GM21529 (cell line): Measurements from ENCODE around the gene PAM16.

ENCODE experiments used
- ATAC-seq: cut with Tn5 transposase; IDR thresholded peaks from one replicate; pipeline ENCODE4 v1.9.1; 2021; ENCODE audit not compliant: unreplicated experiment

The PAM16 gene

GRCh38 chr16:4383591-4384444 is 32.7 kb upstream of the PAM16 start:
- no peak for ATAC-seq

- no peak for ATAC-seq
Observed at GRCh38 chr16:4382795-4383357, 31.8 kb upstream of the PAM16 start.

- ATAC-seq, result no peak
Observed at GRCh38 chr16:4381935-4382794, 31.0 kb upstream of the PAM16 start.

- no peak for ATAC-seq
Observed at GRCh38 chr16:4381072-4381934, 30.2 kb upstream of the PAM16 start.

- ATAC-seq, result no peak
Observed at GRCh38 chr16:4380119-4381063, 29.3 kb upstream of the PAM16 start.

- no peak for ATAC-seq
Observed at GRCh38 chr16:4378999-4379690, 28.0 kb upstream of the PAM16 start.

GRCh38 chr16:4378161-4378666 is 27.1 kb upstream of the PAM16 start:
- no peak for ATAC-seq

GRCh38 chr16:4377573-4378154 is 26.5 kb upstream of the PAM16 start:
- no peak for ATAC-seq

- no peak for ATAC-seq
Observed at GRCh38 chr16:4376893-4377572, 25.9 kb upstream of the PAM16 start.

- ATAC-seq, result no peak
Observed at GRCh38 chr16:4376126-4376892, 25.2 kb upstream of the PAM16 start.

- ATAC-seq, result no peak
Observed at GRCh38 chr16:4375717-4376116, 24.6 kb upstream of the PAM16 start.

- no peak for ATAC-seq
Observed at GRCh38 chr16:4373909-4374742, 23.0 kb upstream of the PAM16 start.

- ATAC-seq, result no peak
Observed at GRCh38 chr16:4373356-4373908, 22.3 kb upstream of the PAM16 start.

GRCh38 chr16:4372578-4373355 is 21.6 kb upstream of the PAM16 start:
- no peak for ATAC-seq

- ATAC-seq, result peak; percentile 45
Observed at GRCh38 chr16:4372001-4372577, 21.0 kb upstream of the PAM16 start.
